Parathyroid adenoma (tissue), 2 donors: ENCODE data around the gene SLC36A4.

Source experiments
- H2AFZ ChIP-seq: fragments of 300-600 bp; sonication (generic); one replicate; pipeline ENCODE4 v1.7.0; 2017; ENCODE audit warnings: antibody characterized with exemption, mild to moderate bottlenecking
- H3K27ac ChIP-seq: fragments of 300-600 bp; sonication (generic); one replicate; pipeline ENCODE4 v1.7.0; 2017
- H3K27me3 ChIP-seq: fragments of 300-600 bp; sonication (generic); one replicate; pipeline ENCODE4 v1.7.0; 2017; ENCODE audit warnings: low read length; ENCODE audit not compliant: control insufficient read depth, insufficient read depth
- H3K36me3 ChIP-seq: fragments of 300-600 bp; sonication (generic); one replicate; pipeline ENCODE4 v1.7.0; 2017; ENCODE audit warnings: low read length; ENCODE audit not compliant: control insufficient read depth, insufficient read depth
- H3K4me1 ChIP-seq: fragments of 300-600 bp; sonication (generic); one replicate; pipeline ENCODE4 v1.7.0; 2017; ENCODE audit warnings: control low read depth
- H3K4me2 ChIP-seq: fragments of 300-600 bp; sonication (generic); one replicate; pipeline ENCODE4 v1.7.0; 2017; ENCODE audit warnings: low read length
- H3K4me3 ChIP-seq: fragments of 300-600 bp; sonication (generic); one replicate; pipeline ENCODE4 v1.7.0; 2017; ENCODE audit warnings: low read depth, low read length
- H3K79me2 ChIP-seq: fragments of 300-600 bp; sonication (generic); one replicate; pipeline ENCODE4 v1.7.0; 2017; ENCODE audit warnings: control low read depth
- H3K9ac ChIP-seq: fragments of 300-600 bp; sonication (generic); one replicate; pipeline ENCODE4 v1.7.0; 2017; ENCODE audit warnings: mild to moderate bottlenecking
- H3K9me3 ChIP-seq: fragments of 300-600 bp; sonication (generic); one replicate; pipeline ENCODE4 v1.7.0; 2017; ENCODE audit warnings: low read length; ENCODE audit not compliant: control insufficient read depth
- CTCF ChIP-seq: fragments of 300-600 bp; sonication (generic); IDR thresholded peaks from one replicate; pipeline ENCODE4 v1.7.0; 2017; ENCODE audit warnings: antibody characterized with exemption, mild to moderate bottlenecking
- donor health status: primary hyperparathyroidism.

The SLC36A4 gene

GRCh38 chr11:93196816-93197379 lies 893 bp downstream of the SLC36A4 start:
- Histone ChIP-seq H2AFZ (peak overlapping the region; percentile 81), H3K79me2 (no peaks in the 10 kb centered on the region), H3K36me3 (no peaks in the 10 kb centered on the region), H3K27me3 (no peaks in the 10 kb centered on the region), H3K27ac (peak overlapping the region; percentile 77), H3K4me2 (peak overlapping the region; percentile 60), H3K4me3 (peak overlapping the region; percentile 79), H3K4me1 (no peaks in the 10 kb centered on the region), H3K9ac (peak overlapping the region; percentile 56), H3K9me3 (no peaks in the 10 kb centered on the region)
- no peak for TF ChIP-seq CTCF

GRCh38 chr11:93194673-93195291 lies 3.0 kb downstream of the SLC36A4 start:
- H3K4me2 ChIP-seq, result no peak overlapping the region
- no peak overlapping the region for H3K9ac ChIP-seq
- no peaks in the 10 kb centered on the region for H3K79me2 ChIP-seq
- no peaks in the 10 kb centered on the region for H3K27me3 ChIP-seq
- H3K4me1 ChIP-seq, result no peaks in the 10 kb centered on the region
- H3K27ac ChIP-seq, result no peak overlapping the region
- H3K36me3 ChIP-seq, result no peaks in the 10 kb centered on the region
- no peak overlapping the region for H2AFZ ChIP-seq
- H3K4me3 ChIP-seq, result no peak overlapping the region
- no peak for TF ChIP-seq CTCF
- no peaks in the 10 kb centered on the region for H3K9me3 ChIP-seq

GRCh38 chr11:93193731-93194130 lies 4.1 kb downstream of the SLC36A4 start:
- H3K4me1 ChIP-seq, result no peaks in the 10 kb centered on the region
- H3K27ac ChIP-seq, result no peak overlapping the region

GRCh38 chr11:93192163-93192562 lies 5.6 kb downstream of the SLC36A4 start:
- Histone ChIP-seq H3K79me2 (no peaks in the 10 kb centered on the region), H3K9me3 (no peaks in the 10 kb centered on the region), H3K27ac (no peak overlapping the region), H3K4me2 (no peak overlapping the region), H3K4me1 (no peaks in the 10 kb centered on the region), H3K9ac (no peak overlapping the region), H3K36me3 (no peaks in the 10 kb centered on the region), H3K4me3 (no peak overlapping the region), H2AFZ (no peak overlapping the region), H3K27me3 (no peaks in the 10 kb centered on the region)
- no peak for TF ChIP-seq CTCF

More at GRCh38 chr11:93193731-93194130, 4.1 kb downstream of the SLC36A4 start:
- Histone ChIP-seq H3K9ac (no peak overlapping the region), H3K79me2 (no peaks in the 10 kb centered on the region), H3K36me3 (no peaks in the 10 kb centered on the region), H3K27me3 (no peaks in the 10 kb centered on the region), H2AFZ (no peak overlapping the region), H3K4me3 (no peak overlapping the region), H3K9me3 (no peaks in the 10 kb centered on the region), H3K4me2 (no peak overlapping the region)
- TF ChIP-seq CTCF, result no peak

- no peak overlapping the region for H2AFZ ChIP-seq
- no peak for TF ChIP-seq CTCF
- H3K4me1 ChIP-seq, result no peaks in the 10 kb centered on the region
- H3K36me3 ChIP-seq, result no peaks in the 10 kb centered on the region
- no peaks in the 10 kb centered on the region for H3K79me2 ChIP-seq
- H3K9me3 ChIP-seq, result no peaks in the 10 kb centered on the region
- no peaks in the 10 kb centered on the region for H3K27me3 ChIP-seq
- no peak overlapping the region for H3K9ac ChIP-seq
- no peak overlapping the region for H3K4me3 ChIP-seq
- no peak overlapping the region for H3K27ac ChIP-seq
- H3K4me2 ChIP-seq, result no peak overlapping the region
Measured at GRCh38 chr11:93189462-93189861, 8.3 kb downstream of the SLC36A4 start.
